AG09309 (cell line): ENCODE results near the gene SPTLC3.

Source experiments
- DNase-seq: peaks from one replicate; pipeline ENCODE4 v3.0.0-alpha.2; 2010; ENCODE audit warnings: low read depth
- H3K4me3 ChIP-seq: 2 replicates; pipeline ENCODE4 v1.5.1; 2011; ENCODE audit warnings: mild to moderate bottlenecking, low read depth, low read length, moderate library complexity; ENCODE audit not compliant: control insufficient read depth
- CTCF ChIP-seq: IDR thresholded peaks from 2 replicates; pipeline ENCODE4 v1.5.1; 2011; ENCODE audit warnings: mild to moderate bottlenecking, low read depth, low read length, inconsistent platforms; ENCODE audit not compliant: insufficient read depth, control insufficient read depth; ENCODE audit errors: missing control alignments

SPTLC3 gene

DNA sequence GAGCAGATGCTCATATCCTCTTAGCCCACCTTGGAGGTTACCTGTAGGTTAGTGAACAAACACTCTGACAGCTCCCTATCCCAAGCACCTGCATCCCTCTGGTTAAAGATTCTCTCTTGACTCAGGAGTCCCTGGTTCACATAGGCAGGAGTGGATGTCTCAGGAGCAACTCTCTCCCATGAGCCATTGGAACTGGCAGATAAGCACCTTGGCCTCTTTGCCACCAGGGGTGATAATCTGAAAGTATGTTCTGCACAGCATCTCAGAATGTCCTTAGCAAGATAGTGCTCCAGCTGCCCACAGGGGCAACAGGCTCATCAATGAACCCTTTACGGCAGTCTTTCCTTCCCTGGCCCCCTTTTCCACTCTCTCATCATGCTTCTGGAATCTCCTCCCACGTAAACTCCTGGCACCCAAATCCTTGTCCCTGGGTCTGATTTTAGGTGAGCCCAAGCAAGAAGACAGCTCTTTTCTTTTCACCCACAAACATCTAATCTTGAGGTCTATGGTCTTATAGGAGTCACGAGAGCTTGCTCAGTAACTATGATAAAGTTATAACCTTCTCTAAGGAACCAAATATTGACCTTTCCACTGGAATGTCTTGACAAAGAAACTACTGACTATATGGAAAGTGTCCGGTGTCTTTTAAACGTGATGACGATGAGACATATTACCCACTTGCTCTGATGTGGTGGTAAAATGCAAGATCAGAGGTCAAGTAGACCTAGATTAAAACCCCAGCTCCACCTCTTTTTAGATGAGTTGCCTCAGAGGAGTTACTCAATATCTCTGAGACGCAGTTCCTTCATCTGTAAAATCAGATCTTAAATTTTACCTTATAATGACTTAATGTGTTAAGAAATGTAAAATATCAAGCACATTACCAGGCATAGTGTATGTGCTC, 172.5 kb downstream of the SPTLC3 start:
- no peak for DNase-seq
- H3K4me3 ChIP-seq = no peak overlapping the region
- TF ChIP-seq CTCF = no peak

DNA sequence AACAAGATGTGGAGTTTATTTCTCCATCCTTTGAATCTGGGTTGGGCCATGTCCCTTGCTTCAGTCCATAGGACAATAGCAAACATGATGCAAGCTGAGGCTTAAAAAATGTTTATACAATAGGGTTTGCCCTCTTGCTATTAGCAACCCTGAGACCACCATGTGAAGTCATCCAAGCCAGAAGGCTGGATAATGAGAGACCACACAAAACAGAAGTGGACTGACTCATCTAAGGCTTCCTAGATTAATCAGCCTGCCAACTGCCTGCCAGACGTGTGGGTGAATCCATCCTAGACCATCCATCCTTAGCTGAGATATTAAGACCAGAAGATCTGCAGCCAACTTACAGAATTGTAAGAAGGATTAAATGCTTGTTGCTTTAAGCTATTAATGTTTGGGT, 174.2 kb downstream of the SPTLC3 start:
- no peak overlapping the region for H3K4me3 ChIP-seq
- no peak for DNase-seq
- no peak for TF ChIP-seq CTCF

DNA sequence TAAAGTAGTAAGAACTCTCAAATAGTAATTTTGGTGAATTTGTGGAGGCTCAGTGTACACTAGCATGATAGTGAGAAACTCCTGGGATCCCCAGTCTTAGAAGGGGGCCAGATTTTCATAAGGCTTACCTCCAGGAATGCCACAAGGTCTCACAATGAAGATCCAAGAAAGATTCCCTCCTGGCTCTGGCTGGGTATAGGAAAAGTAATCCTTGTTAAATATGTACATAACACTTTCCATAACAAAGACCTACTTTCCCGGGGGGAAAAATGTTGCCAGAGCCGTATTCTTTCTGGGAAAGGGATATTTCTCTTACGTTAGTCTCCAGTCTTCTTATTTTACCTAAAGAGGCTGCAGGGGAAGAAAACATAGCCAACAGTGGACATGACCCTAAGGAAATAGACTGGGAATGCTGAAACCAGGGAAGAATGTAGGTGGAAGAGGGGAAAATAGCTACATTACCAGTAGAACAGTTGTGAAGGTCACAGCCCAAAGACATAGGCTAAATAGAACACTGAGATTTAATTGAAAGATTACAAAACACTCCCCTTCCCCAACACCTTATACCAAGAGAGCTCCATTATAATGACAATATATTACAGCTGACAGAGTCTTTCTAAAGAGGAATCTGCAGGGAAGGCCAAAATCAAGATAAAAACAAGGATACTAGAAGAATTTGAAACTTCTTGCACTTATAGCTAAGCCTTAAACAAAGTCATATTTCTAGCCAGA, 177.4 kb downstream of the SPTLC3 start:
- TF ChIP-seq CTCF = no peak
- DNase-seq = no peak
- no peak overlapping the region for H3K4me3 ChIP-seq

DNA sequence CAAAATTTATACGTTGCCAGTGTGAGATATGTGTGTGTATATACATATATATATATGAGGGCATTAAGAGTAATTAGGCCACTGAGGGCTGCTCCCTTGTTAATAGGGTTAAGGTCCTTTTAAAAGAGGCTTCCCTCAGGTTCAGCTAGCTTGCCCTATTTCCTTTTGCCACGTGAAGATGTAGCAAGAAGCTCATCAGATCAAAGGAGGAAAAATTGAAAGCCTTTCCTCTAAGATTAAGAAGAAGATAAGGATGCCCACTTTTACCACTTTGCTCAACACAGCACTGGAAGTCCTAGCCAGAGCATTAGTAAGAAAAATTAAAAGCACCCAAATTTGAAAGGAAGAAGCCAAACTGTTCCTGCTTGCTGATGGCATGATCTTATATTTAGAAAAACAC, 179.1 kb downstream of the SPTLC3 start:
- no peak for DNase-seq
- no peak overlapping the region for H3K4me3 ChIP-seq
- no peak for TF ChIP-seq CTCF

DNA sequence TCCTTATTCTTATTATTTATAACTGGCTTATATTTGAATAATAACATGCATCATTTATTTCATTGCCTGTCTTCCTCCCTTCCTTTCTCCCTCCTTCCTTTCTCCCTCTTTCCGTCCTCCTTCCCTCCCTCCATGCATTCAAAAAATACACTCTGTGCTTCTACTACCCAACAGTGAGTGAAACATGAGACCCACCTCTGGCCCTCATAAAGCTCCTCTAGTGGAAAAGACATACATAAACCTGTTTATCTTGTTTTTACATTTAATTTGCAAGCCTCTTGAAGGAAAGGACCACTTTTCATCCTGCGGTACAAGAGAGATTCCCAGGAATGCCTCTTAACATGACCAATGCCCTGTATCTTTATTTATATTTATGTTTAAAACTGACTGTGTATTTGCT, 190.5 kb downstream of the SPTLC3 start:
- H3K4me3 ChIP-seq = no peak overlapping the region
- no peak for DNase-seq
- TF ChIP-seq CTCF = no peak

DNA sequence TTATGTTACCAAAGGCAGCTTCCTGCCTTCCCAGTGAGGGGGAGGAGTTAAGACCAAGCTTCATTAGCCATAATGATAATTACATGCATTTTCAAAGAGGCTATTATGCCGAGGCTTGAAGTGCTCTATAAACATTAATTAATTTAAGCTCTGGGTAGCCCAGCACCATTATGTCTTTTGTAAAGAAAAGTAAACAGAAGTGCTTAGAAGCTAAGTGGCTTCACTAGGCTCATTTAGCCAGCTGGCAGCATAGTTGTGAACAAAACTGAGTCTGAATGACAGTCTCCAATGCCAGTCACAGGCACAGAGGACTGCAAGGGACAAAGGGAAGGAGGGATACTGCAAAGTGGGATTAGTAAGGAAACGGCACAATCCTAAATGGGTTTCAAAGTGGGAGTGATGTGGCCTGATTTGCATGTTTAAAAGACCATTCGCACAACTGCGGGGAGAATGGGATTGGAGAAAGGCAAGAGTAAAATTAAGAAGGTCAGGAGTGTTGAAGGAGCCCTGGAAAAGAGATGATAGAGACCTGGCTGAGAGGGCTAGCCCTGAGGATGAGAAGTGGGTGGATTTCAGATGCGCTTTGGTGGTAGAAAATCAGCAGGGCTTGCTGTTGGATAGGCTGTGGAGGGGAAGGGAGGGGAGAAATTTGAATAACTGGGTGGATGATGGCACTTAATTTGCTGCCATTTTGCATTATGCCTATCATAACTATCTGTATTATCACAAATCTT, 192.2 kb downstream of the SPTLC3 start:
- no peak for TF ChIP-seq CTCF
- no peak for DNase-seq
- no peak overlapping the region for H3K4me3 ChIP-seq
